Measurements from ENCODE around the gene INPP4B. TPM values are rescaled to one million over a fixed set of nuclear protein-coding genes. Genes with fewer than 3 reads are reported as not detected.

INPP4B gene
- total RNA-seq, 1 experiment from 2014 or later, result 14.3 TPM

GRCh38 chr4:142420311-142421095 lies 425.6 kb downstream of the INPP4B start:
- no peaks in the 10 kb centered on the region for H3K9me3 ChIP-seq (ENCODE audit: control insufficient read depth in 1 of 2, insufficient read depth in 1 of 2, low read depth in 1 of 2, low read length in 2 of 2)
- no peak for DNase-seq (ENCODE audit: low read depth, low spot score)
- BruUV-seq (replicated peaks), result no TSS peak
- intact Hi-C loops (cut with micrococcal nuclease), result no loop called here
- H3K79me2 ChIP-seq (ENCODE audit: insufficient read depth, low read length), result no peaks in the 10 kb centered on the region
- peaks cover 4 to 5% of the 10 kb centered on the region in 2 experiments; a peak in 2 of 4 replicates for H3K4me1 ChIP-seq (ENCODE audit: control insufficient read depth in 1 of 2, insufficient read depth in 2 of 2, low read length in 2 of 2)
- ATAC-seq, result no peak
- H2AFZ ChIP-seq (ENCODE audit: low read depth, low read length, poor library complexity, severe bottlenecking), result no peak overlapping the region
- no peak overlapping the region for H3K4me2 ChIP-seq (ENCODE audit: low read length)
- H4K20me1 ChIP-seq (ENCODE audit: insufficient read depth), result no peaks in the 10 kb centered on the region
- no peaks in the 10 kb centered on the region for H3K9me2 ChIP-seq (ENCODE audit: insufficient read depth)
- H3K4me3 ChIP-seq (replicated peaks in 1 of 2; ENCODE audit: low read depth in 1 of 2, low read length in 2 of 2), result no peak overlapping the region
- ChIA-PET RAD21 (ENCODE audit: low non-redundant PET in 1 of 2, low total read pairs in 2 of 2, uncharacterized antibody in 2 of 2, unreplicated experiment in 2 of 2) (no interaction called here), CTCF (no interaction called here), POLR2A (no interaction called here)
- no peaks in the 10 kb centered on the region for H3K27me3 ChIP-seq (ENCODE audit: insufficient read depth, low read length)
- no peaks in the 10 kb centered on the region for H3K36me3 ChIP-seq (ENCODE audit: control insufficient read depth in 1 of 2, insufficient read depth in 2 of 2, low read length in 2 of 2)
- no peak overlapping the region for H3K9ac ChIP-seq (ENCODE audit: low read length)
- TF ChIP-seq FOSL1 (IDR thresholded peaks at IDR 0.05; ENCODE audit: low read depth) (no peak), EZH2phosphoT487 (IDR thresholded peaks at IDR 0.05; ENCODE audit: borderline replicate concordance) (no peak), CBX3 (IDR thresholded peaks at IDR 0.05; ENCODE audit: low read depth) (no peak), CTCF (IDR thresholded peaks at IDR 0.05 in 2 of 3, conservative IDR thresholded peaks at IDR 0.05 in 1 of 3; ENCODE audit: borderline replicate concordance in 1 of 3, insufficient read depth in 1 of 3, low read depth in 2 of 3, low read length in 2 of 3) (no peak), JUND (IDR thresholded peaks at IDR 0.05) (no peak), CEBPB (IDR thresholded peaks at IDR 0.05; ENCODE audit: low read depth) (no peak), ZFX (IDR thresholded peaks at IDR 0.05) (no peak), ZBTB33 (IDR thresholded peaks at IDR 0.05; ENCODE audit: extremely low read depth, insufficient replicate concordance, low read length) (no peak)
- no peak overlapping the region for H3K27ac ChIP-seq (ENCODE audit: low read depth, low read length)
